Neuron (in vitro differentiated cells): ENCODE measurements around the gene PRDM15.

Experiments
- H2AFZ ChIP-seq: one replicate; pipeline ENCODE4 v1.6.1; 2013; ENCODE audit warnings: low read depth, mild to moderate bottlenecking, inconsistent platforms, low read length, moderate library complexity
- H3K27me3 ChIP-seq: one replicate; pipeline ENCODE4 v1.6.1; 2013; ENCODE audit warnings: low read length; ENCODE audit not compliant: insufficient read depth
- H3K36me3 ChIP-seq: one replicate; pipeline ENCODE4 v1.6.1; 2013; ENCODE audit warnings: low read length; ENCODE audit not compliant: insufficient read depth
- H3K4me1 ChIP-seq: one replicate; pipeline ENCODE4 v1.6.1; 2013; ENCODE audit warnings: low read length; ENCODE audit not compliant: insufficient read depth
- H3K4me3 ChIP-seq: 2 replicates; pipeline ENCODE4 v1.5.1; 2013; ENCODE audit warnings: mild to moderate bottlenecking, low read length, moderate library complexity
- H3K9me3 ChIP-seq: one replicate; pipeline ENCODE4 v1.6.1; 2013; ENCODE audit warnings: low read length

The PRDM15 gene

DNA sequence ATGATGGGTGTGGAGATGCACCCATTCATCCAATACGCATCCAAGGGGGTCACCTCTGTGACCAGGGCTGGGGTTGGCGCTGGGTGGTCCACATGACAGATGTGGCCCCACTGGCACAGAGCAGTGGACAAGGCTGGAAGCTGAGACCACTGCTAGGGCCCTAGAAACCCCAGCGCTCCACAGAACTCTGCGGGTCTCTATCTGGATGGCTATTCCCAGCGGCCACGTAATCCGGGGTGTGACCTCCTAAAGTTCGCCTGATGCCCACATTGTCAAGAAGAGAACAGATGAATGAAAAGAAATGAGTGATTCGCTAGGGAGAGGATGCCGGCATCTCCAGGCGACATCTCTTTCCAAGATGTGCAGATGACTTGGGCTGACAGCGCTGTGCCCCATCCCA is 55.2 kb downstream of the PRDM15 start:
- Histone ChIP-seq H3K36me3 (peaks cover 19% of the 10 kb centered on the region), H3K4me3 (no peak overlapping the region), H2AFZ (no peak overlapping the region), H3K27me3 (no peaks in the 10 kb centered on the region), H3K4me1 (no peaks in the 10 kb centered on the region), H3K9me3 (no peaks in the 10 kb centered on the region)

DNA sequence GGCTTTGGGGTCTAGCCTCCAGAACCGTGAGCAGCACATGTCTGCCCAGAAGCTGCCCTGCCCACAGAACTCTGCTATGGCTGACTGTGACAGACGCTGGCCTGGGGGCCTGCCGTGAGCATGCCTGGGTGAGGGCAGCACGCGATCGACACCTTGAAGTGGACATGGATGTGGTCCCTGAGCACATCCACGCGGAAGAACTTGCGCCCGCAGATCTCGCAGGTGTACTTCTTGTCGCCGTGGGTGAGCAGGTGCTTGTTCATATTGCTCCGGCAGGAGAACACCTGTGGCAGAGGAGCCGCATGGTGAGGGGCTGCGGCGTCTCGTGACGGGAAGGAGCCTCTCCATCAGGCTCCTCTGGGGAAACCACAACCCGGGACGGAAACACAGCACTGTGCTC is 56.0 kb downstream of the PRDM15 start:
- H3K4me1 ChIP-seq: no peaks in the 10 kb centered on the region

DNA sequence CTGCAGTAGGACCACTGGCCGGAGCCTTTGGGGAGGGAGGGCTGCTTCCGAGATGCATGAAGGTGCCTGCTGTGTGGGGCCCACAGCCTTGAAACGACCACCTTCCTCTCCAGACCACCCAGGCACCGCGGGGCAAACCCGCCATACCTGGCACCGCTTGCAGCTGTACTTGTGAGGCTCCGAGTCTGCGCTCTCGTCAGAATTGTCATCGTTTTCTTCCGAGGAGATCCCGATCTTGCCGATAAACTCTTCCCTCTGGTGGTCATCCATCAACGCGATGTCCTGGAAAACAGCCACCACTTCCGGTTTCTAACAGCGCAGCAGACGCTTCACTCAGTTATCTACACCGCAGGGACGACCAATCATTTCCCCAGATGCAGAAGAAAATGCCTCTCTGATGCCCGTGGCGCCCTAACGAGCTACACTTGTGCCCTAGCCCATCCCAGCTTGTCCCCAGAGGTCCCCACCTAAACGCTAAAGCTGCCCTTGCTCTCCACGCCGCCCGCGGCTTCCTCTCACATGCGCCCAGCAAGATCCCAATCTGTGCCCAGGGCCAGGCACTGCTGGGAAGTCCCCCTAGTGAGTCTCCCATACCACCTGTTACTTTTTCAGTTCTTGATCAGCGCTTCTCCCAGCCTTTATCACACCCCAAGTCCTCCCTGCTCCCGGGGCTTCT is 57.2 kb downstream of the PRDM15 start:
- Histone ChIP-seq H3K36me3 (peaks cover 12% of the 10 kb centered on the region), H2AFZ (no peak overlapping the region), H3K4me3 (no peak overlapping the region), H3K4me1 (no peaks in the 10 kb centered on the region), H3K27me3 (no peaks in the 10 kb centered on the region), H3K9me3 (no peaks in the 10 kb centered on the region)

More for the DNA sequence above, 56.0 kb downstream of the PRDM15 start:
- no peak overlapping the region for H2AFZ ChIP-seq
- H3K27me3 ChIP-seq: no peaks in the 10 kb centered on the region
- peaks cover 15% of the 10 kb centered on the region for H3K36me3 ChIP-seq
- H3K9me3 ChIP-seq: no peaks in the 10 kb centered on the region
- H3K4me3 ChIP-seq: no peak overlapping the region

DNA sequence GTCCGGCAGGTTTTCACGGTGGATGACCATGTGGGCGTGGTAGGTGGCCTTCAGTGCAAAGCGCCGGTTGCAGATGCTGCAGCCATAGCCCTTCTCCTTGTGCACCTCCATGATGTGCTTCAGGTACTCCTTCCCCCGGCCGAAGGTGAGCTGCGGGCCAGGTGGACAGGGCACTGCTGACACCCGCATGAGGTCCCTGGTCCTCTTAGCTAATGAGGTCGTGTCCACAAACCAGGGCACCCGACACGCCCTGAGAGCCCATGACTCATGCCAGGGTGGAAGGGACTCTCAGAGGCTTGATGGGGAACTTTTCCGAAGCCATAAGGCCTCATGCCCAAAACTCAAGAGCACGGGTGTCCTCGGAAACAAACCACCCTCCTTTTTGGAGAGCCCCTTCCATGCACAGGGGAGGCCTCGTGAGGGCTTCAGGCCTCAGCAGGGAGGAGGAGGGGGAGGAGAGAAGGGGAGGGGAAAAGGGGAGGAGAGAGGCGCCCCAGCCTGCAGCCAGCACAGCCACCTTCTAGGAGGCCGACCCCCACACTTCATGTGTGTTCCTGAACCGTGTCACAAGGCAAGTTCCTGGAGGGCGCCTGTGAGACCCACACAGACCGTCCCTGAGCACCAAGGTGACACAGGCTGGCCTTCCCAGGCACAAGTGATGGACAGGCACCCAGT is 57.9 kb downstream of the PRDM15 start:
- no peak overlapping the region for H3K4me3 ChIP-seq
- H3K36me3 ChIP-seq: peaks cover 12% of the 10 kb centered on the region
- H2AFZ ChIP-seq: no peak overlapping the region
- H3K9me3 ChIP-seq: no peaks in the 10 kb centered on the region
- no peaks in the 10 kb centered on the region for H3K4me1 ChIP-seq
- no peaks in the 10 kb centered on the region for H3K27me3 ChIP-seq

DNA sequence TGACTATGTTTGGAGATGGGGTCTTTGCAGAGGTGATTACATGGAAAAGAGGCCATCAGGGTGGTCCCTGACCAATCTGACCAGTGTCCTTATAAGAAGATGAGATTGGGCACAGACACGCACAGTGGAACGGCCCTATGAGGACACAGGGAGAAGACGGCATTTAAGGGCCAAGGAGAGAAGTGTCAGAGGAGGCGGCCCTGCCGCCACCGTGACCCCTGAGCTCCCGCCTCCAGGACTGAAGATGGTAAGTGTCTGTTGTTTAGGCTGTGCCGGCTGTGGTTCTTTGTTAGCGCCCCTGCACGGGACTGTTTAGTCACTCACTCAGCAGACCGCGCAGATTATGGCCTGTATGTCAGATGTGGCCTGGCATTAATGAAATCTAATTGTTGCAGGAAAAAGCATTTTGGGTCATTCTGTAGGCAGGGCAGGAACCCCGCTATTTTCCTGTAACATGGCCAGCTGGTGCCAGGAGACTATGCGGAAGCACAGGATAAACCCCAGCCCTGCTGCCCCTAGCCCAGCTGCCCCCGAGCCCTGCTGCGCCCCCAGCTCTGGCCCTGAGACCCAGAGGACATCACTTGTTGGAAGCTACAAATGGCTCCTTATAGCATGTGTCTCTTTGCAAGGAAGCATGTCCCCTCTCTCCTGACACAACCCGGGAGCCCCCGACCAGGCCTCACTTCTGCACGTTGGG is 58.6 kb downstream of the PRDM15 start:
- Histone ChIP-seq H3K4me1 (no peaks in the 10 kb centered on the region), H3K4me3 (no peak overlapping the region), H3K9me3 (no peaks in the 10 kb centered on the region), H3K27me3 (no peaks in the 10 kb centered on the region), H2AFZ (no peak overlapping the region), H3K36me3 (peaks cover 8% of the 10 kb centered on the region)

DNA sequence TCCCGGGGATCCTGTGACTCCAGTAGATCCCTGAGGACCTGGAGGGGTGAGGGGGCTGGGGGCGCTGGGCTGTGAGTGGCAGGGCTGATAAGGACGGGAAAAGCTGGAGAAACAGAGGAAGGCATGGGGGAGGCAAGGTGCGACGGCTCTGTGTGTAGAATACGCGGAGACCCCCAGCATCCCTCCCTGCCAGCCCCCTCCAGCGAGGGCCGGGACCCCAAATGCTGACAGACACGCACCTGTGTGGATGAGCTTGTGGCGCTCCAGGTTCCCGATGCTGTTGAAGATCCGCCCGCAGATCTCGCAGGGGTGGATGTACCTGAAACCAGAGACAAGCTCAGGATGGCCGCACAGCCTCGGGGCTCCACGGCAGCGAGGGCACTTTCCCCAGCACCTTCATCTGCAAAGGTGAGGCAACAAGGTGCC is 59.3 kb downstream of the PRDM15 start:
- H3K27me3 ChIP-seq: no peaks in the 10 kb centered on the region
- no peak overlapping the region for H2AFZ ChIP-seq
- no peak overlapping the region for H3K4me3 ChIP-seq

DNA sequence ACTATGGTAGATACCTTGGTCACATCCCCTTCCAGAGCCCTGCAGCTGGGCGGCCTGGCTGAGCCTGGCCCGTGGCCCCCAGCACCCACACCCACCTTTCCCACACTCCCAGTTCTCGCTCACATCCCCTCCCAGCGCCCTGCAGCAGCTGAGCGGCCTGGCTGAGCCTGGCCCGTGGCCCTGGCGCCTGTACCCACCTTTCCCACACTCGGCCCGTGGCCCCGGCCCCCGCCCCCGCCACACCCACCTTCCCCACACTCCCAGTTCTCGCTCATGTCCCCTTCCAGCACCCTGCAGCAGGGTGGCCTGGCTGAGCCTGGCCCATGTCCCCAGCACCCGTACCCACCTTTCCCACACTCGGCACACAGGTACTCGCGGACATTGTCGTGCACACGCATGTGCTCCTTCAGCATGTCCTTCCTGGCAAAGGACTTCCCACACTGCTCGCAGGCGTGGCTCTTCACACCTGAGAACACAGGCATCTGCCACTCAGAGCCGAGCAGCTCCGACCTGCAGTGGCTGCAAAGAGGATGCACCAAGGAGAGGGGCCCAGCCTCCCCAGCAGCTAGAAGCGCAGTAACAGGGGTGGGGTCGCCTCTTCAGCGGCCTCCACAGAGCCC is 59.8 kb downstream of the PRDM15 start:
- H2AFZ ChIP-seq: no peak overlapping the region
- peaks cover 5% of the 10 kb centered on the region for H3K36me3 ChIP-seq
- H3K4me1 ChIP-seq: no peaks in the 10 kb centered on the region
- H3K27me3 ChIP-seq: no peaks in the 10 kb centered on the region
- H3K4me3 ChIP-seq: no peak overlapping the region
- H3K9me3 ChIP-seq: no peaks in the 10 kb centered on the region

More for the DNA sequence above, 59.3 kb downstream of the PRDM15 start:
- Histone ChIP-seq H3K4me1 (no peaks in the 10 kb centered on the region), H3K36me3 (peaks cover 5% of the 10 kb centered on the region), H3K9me3 (no peaks in the 10 kb centered on the region)

DNA sequence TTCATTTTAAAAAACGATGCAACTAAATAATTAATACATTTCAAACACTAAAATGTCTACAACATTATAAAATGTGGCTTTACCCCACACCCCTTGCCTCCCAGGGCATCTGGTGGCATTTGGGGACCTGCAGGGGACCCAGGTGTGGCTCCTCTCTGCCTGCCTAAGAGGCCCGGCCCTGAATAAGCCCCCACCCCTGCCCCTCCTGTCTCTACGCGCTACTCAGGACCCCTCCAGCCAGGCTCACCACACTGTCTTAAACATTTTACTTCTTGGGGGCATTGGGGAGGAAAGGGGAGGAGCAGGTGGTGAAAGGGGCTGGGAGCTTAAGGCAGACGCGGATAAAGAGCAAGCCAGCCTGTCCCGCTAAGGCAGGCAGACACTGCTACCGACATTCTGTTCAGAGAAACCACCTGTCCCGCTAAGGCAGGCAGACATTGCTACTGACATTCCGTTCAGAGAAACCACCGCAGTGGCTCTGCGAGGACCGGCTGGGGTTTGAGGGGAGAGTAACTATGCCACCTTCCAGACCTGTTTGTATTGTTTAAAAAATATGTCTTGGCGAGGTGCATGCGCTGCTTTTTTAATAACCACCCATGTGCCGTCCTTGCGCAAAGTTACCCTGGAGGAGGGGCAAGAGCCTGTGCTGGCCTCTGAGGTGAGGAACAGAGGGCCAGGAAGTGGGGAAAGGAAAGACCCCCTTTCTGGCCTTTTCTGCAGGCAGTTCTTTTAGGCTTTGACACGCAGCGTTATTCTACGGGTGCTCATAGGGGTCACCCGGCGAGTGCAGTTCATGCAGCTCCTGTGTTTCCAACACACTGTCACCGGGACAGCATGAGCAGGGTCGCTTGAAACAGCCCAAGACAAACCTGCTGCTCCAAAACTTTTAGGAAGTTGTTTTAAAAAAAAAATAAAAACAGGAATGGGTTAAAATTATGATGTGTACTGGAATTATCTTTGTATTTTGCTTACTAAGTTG is 61.0 kb downstream of the PRDM15 start:
- Histone ChIP-seq H3K4me1 (no peaks in the 10 kb centered on the region), H3K4me3 (no peak overlapping the region), H3K9me3 (no peaks in the 10 kb centered on the region), H3K36me3 (peaks cover 7% of the 10 kb centered on the region), H2AFZ (no peak overlapping the region), H3K27me3 (no peaks in the 10 kb centered on the region)

DNA sequence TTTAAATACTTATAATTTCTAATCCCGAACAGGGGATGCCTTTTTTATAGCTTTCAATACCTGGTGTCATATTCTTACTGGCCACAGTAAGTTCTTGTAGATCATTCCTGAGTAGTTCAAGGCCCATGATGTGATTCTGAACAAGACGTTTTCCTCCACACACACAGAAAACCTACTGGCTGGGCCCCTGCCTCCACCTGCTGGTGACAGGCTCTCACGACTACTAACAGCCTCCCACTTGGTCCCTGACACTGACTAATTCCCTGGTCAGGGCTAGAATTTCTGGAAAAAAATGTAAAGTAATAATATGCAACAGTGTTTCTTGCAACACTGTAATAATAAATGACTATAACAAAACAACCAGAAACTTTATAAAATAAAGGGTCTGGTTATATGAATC is 61.9 kb downstream of the PRDM15 start:
- H3K9me3 ChIP-seq: no peaks in the 10 kb centered on the region
- H3K36me3 ChIP-seq: peaks cover 6% of the 10 kb centered on the region
- H3K4me1 ChIP-seq: no peaks in the 10 kb centered on the region
- no peaks in the 10 kb centered on the region for H3K27me3 ChIP-seq
- H2AFZ ChIP-seq: no peak overlapping the region
- no peak overlapping the region for H3K4me3 ChIP-seq

DNA sequence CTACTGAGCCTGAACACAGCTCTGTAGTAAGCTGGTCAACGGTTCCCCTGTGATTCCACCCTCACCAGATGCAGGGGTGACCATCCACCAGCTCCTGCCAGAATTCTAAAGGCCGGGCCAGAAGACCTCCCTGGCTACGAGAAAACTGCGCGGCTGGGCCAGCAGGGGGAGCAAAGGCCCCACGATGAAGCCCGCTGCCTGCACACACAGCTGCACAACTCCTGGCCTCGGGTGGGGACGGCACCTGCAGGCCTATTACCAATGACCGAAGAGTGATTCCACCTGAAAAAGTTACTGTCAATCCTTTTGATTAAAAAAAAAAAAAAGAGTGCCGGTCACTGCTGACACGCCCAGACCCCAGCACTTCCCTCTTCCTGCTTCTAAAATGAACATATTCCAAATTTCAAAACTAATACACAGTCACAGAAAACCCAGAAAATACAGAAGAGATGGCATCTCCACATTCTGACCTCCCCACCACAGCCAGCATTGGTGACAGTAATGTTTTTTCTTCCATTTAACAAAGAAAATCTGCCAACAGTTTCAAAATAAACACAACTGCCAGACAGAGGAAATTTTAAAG is 62.5 kb downstream of the PRDM15 start:
- H3K4me3 ChIP-seq: no peak overlapping the region
- peaks cover 6% of the 10 kb centered on the region for H3K36me3 ChIP-seq
- H3K9me3 ChIP-seq: no peaks in the 10 kb centered on the region
- H3K4me1 ChIP-seq: no peaks in the 10 kb centered on the region
- no peaks in the 10 kb centered on the region for H3K27me3 ChIP-seq
- H2AFZ ChIP-seq: no peak overlapping the region

DNA sequence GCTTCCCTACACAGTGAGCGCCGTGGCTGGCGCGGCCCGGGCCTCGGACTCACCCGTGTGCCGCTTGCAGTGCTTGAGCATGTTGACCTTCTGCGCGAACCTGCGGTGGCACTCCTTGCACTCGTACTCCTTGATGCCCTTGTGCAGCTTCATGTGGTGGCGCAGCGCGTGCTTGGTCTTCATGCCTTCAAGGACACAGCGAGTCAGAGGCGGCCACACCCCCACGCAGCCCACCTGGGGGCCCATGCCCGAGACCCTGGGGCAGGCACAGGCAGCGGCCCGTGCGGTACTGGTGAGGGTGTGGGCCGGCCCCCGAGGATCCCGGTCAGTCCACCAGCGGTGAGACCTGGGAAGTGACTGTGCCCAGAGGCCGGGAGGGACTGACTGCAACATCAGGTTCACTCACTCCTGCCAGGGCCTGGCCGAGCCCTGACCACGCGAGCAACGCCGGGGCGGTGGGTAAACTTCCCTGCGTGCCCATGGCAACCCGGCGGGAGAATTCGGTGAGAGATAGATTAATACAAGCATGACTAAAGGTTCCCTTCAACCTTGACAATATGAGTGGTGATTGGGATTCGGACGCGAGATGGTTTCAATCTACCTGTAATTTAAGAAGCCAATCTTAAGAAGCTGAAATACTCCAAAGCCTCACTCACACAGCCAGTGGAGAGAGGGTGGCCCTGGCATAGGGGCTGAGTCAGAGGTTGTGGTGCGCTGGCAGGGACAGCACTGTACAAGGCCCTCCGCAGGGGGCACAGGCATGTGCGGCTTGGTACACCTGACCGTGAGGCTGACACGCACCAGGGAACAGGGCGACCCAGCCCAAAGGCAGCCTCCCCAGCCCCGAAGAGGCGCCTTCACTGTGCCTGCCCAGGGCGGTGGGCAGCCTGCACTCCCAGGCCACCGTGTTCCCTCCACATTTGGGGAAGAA is 63.2 kb downstream of the PRDM15 start:
- H3K9me3 ChIP-seq: no peaks in the 10 kb centered on the region
- no peak overlapping the region for H3K4me3 ChIP-seq
- H3K36me3 ChIP-seq: peaks cover 6% of the 10 kb centered on the region
- H3K4me1 ChIP-seq: no peaks in the 10 kb centered on the region
- H2AFZ ChIP-seq: no peak overlapping the region
- no peaks in the 10 kb centered on the region for H3K27me3 ChIP-seq
